GM11168 (cell line): ENCODE measurements around the gene MTREX.

Experiments
- in situ Hi-C: fragments of 300-500 bp; cut with MboI; formaldehyde crosslinking; loops from one replicate; pipeline ENCODE4 v1.12.0; 2022; ENCODE audit warnings: low sequenced_read_pairs; ENCODE audit not compliant: unreplicated experiment

The MTREX gene

GRCh38 chr5:55371145-55371544 lies 63.4 kb downstream of the MTREX start:
- in situ Hi-C loops: no loop called here

GRCh38 chr5:55372130-55372925 lies 64.5 kb downstream of the MTREX start:
- in situ Hi-C loops: no loop called here

- in situ Hi-C loops: no loop called here
Observed at GRCh38 chr5:55377810-55378209, 70.0 kb downstream of the MTREX start.

- in situ Hi-C loops: no loop called here
Observed at GRCh38 chr5:55383254-55383653, 75.5 kb downstream of the MTREX start.

GRCh38 chr5:55384072-55384471 lies 76.3 kb downstream of the MTREX start:
- in situ Hi-C loops: no loop called here

GRCh38 chr5:55385227-55385626 lies 77.4 kb downstream of the MTREX start:
- in situ Hi-C loops: no loop called here

GRCh38 chr5:55385846-55386245 lies 78.1 kb downstream of the MTREX start:
- in situ Hi-C loops: no loop called here

- in situ Hi-C loops: no loop called here
Observed at GRCh38 chr5:55386356-55386755, 78.6 kb downstream of the MTREX start.

GRCh38 chr5:55387865-55388264 lies 80.1 kb downstream of the MTREX start:
- in situ Hi-C loops: no loop called here

- in situ Hi-C loops: no loop called here
Observed at GRCh38 chr5:55391707-55392106, 83.9 kb downstream of the MTREX start.

- in situ Hi-C loops: no loop called here
Observed at GRCh38 chr5:55392669-55393068, 84.9 kb downstream of the MTREX start.

GRCh38 chr5:55393501-55394175 lies 85.8 kb downstream of the MTREX start:
- in situ Hi-C loops: no loop called here

- in situ Hi-C loops: loop anchor here (25.0 kb wide), 1 partner anchor 285 kb away; no protein-coding TSS in a partner anchor
Observed at GRCh38 chr5:55402199-55402598, 94.4 kb downstream of the MTREX start.

GRCh38 chr5:55406292-55406691 lies 98.5 kb downstream of the MTREX start:
- in situ Hi-C loops: loop anchor here (25.0 kb wide), 1 partner anchor 281 kb away; no protein-coding TSS in a partner anchor

- in situ Hi-C loops: loop anchor here (25.0 kb wide), 1 partner anchor 280 kb away; no protein-coding TSS in a partner anchor
Observed at GRCh38 chr5:55407059-55407684, 99.4 kb downstream of the MTREX start.

GRCh38 chr5:55407984-55408383 lies 100.2 kb downstream of the MTREX start:
- in situ Hi-C loops: loop anchor here (25.0 kb wide), 1 partner anchor 279 kb away; no protein-coding TSS in a partner anchor

- in situ Hi-C loops: loop anchor here (25.0 kb wide), 1 partner anchor 278 kb away; no protein-coding TSS in a partner anchor
Observed at GRCh38 chr5:55409775-55410174, 102.0 kb downstream of the MTREX start.

GRCh38 chr5:55410845-55411244 lies 103.1 kb downstream of the MTREX start:
- in situ Hi-C loops: loop anchor here (25.0 kb wide), 1 partner anchor 276 kb away; no protein-coding TSS in a partner anchor

- in situ Hi-C loops: loop anchor here (25.0 kb wide), 1 partner anchor 275 kb away; no protein-coding TSS in a partner anchor
Observed at GRCh38 chr5:55411876-55412275, 104.1 kb downstream of the MTREX start.

GRCh38 chr5:55413644-55414043 lies 105.9 kb downstream of the MTREX start:
- in situ Hi-C loops: loop anchor here (25.0 kb wide), 1 partner anchor 274 kb away; no protein-coding TSS in a partner anchor

- in situ Hi-C loops: loop anchor here (25.0 kb wide), 1 partner anchor 272 kb away; no protein-coding TSS in a partner anchor
Observed at GRCh38 chr5:55415071-55415470, 107.3 kb downstream of the MTREX start.
